Tibial artery (tissue), 4 donors: ENCODE results near the gene S1PR5.
"Not testable (repeated sequence)": the region's sequence is repeated elsewhere in the genome, so short reads cannot be mapped to it uniquely, and the experiment has no call there.

ENCODE experiments used
- DNase-seq, 2 donors: peaks; one replicate each; pipeline ENCODE4 v3.0.0-alpha.2; 2019
- H3K27ac ChIP-seq, 2 donors: fragments of 200-600 bp; sonication (generic) in 1 of 2; 1 replicate in 1 of 2; 2 replicates in 1 of 2; pipeline ENCODE4 v1.5.1; 2018 to 2019; ENCODE audit warnings: mild to moderate bottlenecking in 1 of 2
- H3K27me3 ChIP-seq, 2 donors: fragments of 200-600 bp; sonication (generic) in 1 of 2; one replicate each; pipeline versions ENCODE4 v1.5.1 to v1.6.0; 2016 to 2019
- H3K36me3 ChIP-seq, 3 donors: fragments of 200-600 bp; sonication (generic) in 2 of 3; one replicate each; pipeline ENCODE4 v1.5.1; 2016 to 2019; ENCODE audit warnings: mild to moderate bottlenecking in 2 of 3
- H3K4me1 ChIP-seq, 4 donors: fragments of 200-600 bp; sonication (generic) in 2 of 4; 1 replicate in 3 of 4; 2 replicates in 1 of 4; pipeline ENCODE4 v1.5.1; 2016 to 2019
- H3K4me3 ChIP-seq, 2 donors: fragments of 200-600 bp; sonication (generic) in 1 of 2; 1 replicate in 1 of 2; 2 replicates in 1 of 2; pipeline ENCODE4 v1.5.1; 2018 to 2019; ENCODE audit warnings: mild to moderate bottlenecking in 2 of 2
- H3K9me3 ChIP-seq, 3 donors: fragments of 200-600 bp; sonication (generic) in 1 of 3; one replicate each; pipeline ENCODE4 v1.5.1; 2016 to 2019
- CTCF ChIP-seq, 2 experiments: fragments of 200-600 bp in 1 of 2; fragments of 450-650 bp in 1 of 2; IDR thresholded peaks; one replicate each; pipeline ENCODE4 v1.5.1; 2017 to 2019; ENCODE audit warnings: antibody characterized with exemption in 2 of 2, mild to moderate bottlenecking in 1 of 2, moderate library complexity in 1 of 2
- intact Hi-C: fragments of 100-400 bp; cut with DNase I; formaldehyde crosslinking; loops from one replicate; pipeline ENCODE4 v1.15.0; 2023; ENCODE audit warnings: low total_unique reads

The S1PR5 gene

GRCh38 chr19:10543420-10544241 lies 26.4 kb upstream of the S1PR5 start, which contains the start of gene ATG4D:
Gene ATG4D (plus strand): TSS chr19:10543904. CDS start chr19:10544091, 187 bp downstream.
- Histone ChIP-seq H3K4me3 (peak within 1 kb of the TSS; percentile 85 to 92), H3K27ac (peak within 1 kb of the TSS; percentile 89 to 90), H3K27me3 (no peaks in the 10 kb centered on the region), H3K9me3 (no peaks in the 10 kb centered on the region), H3K4me1 (peaks cover 0 to 25% (median 18%) of the 10 kb centered on the region in 4 donors), H3K36me3 (peaks cover under 1 to 29% (median 8%) of the 10 kb centered on the region in 3 donors)
- peak; percentile 57 to 85 for DNase-seq
- intact Hi-C loops = no loop called here
- TF ChIP-seq CTCF (IDR thresholded peaks at IDR 0.05) = no peak

- Histone ChIP-seq H3K27ac (peak overlapping the region; percentile 89 to 90), H3K36me3 (peaks cover 0 to 23% (median 6%) of the 10 kb centered on the region in 3 donors), H3K4me3 (peak overlapping the region; percentile 85 to 92), H3K4me1 (peaks cover 0 to 25% (median 18%) of the 10 kb centered on the region in 4 donors), H3K9me3 (no peaks in the 10 kb centered on the region), H3K27me3 (no peaks in the 10 kb centered on the region)
- no peak for TF ChIP-seq CTCF (IDR thresholded peaks at IDR 0.05)
- intact Hi-C loops = no loop called here
- DNase-seq = no peak
Observed at GRCh38 chr19:10543059-10543419, 25.8 kb upstream of the S1PR5 start.

GRCh38 chr19:10539016-10539415 lies 21.8 kb upstream of the S1PR5 start:
- H3K4me3 ChIP-seq, H3K27me3 ChIP-seq, DNase-seq, intact Hi-C loops, H3K36me3 ChIP-seq, H3K27ac ChIP-seq, H3K9me3 ChIP-seq, H3K4me1 ChIP-seq: not testable (repeated sequence)

GRCh38 chr19:10538204-10538983 lies 21.1 kb upstream of the S1PR5 start:
- intact Hi-C loops = no loop called here
- TF ChIP-seq CTCF (IDR thresholded peaks at IDR 0.05) = no peak
- H3K4me1 ChIP-seq = peaks cover 0 to 12% (median 7%) of the 10 kb centered on the region in 4 donors
- no peaks in the 10 kb centered on the region for H3K36me3 ChIP-seq
- DNase-seq = no peak
- H3K4me3 ChIP-seq = no peak overlapping the region
- no peak overlapping the region for H3K27ac ChIP-seq
- H3K27me3 ChIP-seq = no peaks in the 10 kb centered on the region
- no peaks in the 10 kb centered on the region for H3K9me3 ChIP-seq

GRCh38 chr19:10537668-10538067 lies 20.4 kb upstream of the S1PR5 start:
- Histone ChIP-seq H3K9me3 (no peaks in the 10 kb centered on the region), H3K4me3 (no peak overlapping the region), H3K27ac (no peak overlapping the region), H3K36me3 (no peaks in the 10 kb centered on the region), H3K27me3 (no peaks in the 10 kb centered on the region), H3K4me1 (peaks cover 0 to 12% (median 3%) of the 10 kb centered on the region in 4 donors)
- TF ChIP-seq CTCF (IDR thresholded peaks at IDR 0.05) = no peak
- no peak for DNase-seq
- intact Hi-C loops = no loop called here

GRCh38 chr19:10535613-10536012 lies 18.4 kb upstream of the S1PR5 start:
- Histone ChIP-seq H3K4me3 (no peak overlapping the region), H3K27me3 (no peaks in the 10 kb centered on the region), H3K4me1 (peaks cover 0 to 12% (median 3%) of the 10 kb centered on the region in 4 donors), H3K9me3 (no peaks in the 10 kb centered on the region), H3K27ac (no peak overlapping the region), H3K36me3 (no peaks in the 10 kb centered on the region)
- TF ChIP-seq CTCF (IDR thresholded peaks at IDR 0.05) = no peak
- intact Hi-C loops = no loop called here
- no peak for DNase-seq
